ENCODE results near the gene TEAD3. TPM values are rescaled to one million over a fixed set of nuclear protein-coding genes. Genes with fewer than 3 reads are reported as not detected.

The TEAD3 gene
- total RNA-seq, 1 experiment from 2014 or later, result 27.0 TPM

GRCh38 chr6:35425284-35425683, 71.6 kb downstream of the TEAD3 start:
- no peak overlapping the region for H2BK12ac ChIP-seq (ENCODE audit: insufficient read length, low read depth, low read length)
- H3K27ac ChIP-seq (ENCODE audit: insufficient read length, low read depth, low read length), result no peak overlapping the region
- no peak overlapping the region for H2BK20ac ChIP-seq (ENCODE audit: low read depth, low read length, poor library complexity, severe bottlenecking)
- H3K9me3 ChIP-seq (ENCODE audit: control insufficient read depth, low read depth, low read length), result peaks cover 5% of the 10 kb centered on the region
- no peak overlapping the region for H3K14ac ChIP-seq (ENCODE audit: insufficient read depth, low read length)
- no peak overlapping the region for H3K4me3 Mint-ChIP-seq
- H2AK5ac ChIP-seq (ENCODE audit: insufficient read length, low read length), result no peak overlapping the region
- no peak overlapping the region for H2BK120ac ChIP-seq (ENCODE audit: low read depth, low read length, poor library complexity, severe bottlenecking)
- H4K20me1 ChIP-seq (ENCODE audit: control insufficient read depth, insufficient read depth, insufficient read length), result no peaks in the 10 kb centered on the region
- H4K8ac ChIP-seq (replicated peaks; ENCODE audit: insufficient read length, low read depth, low read length), result no peak overlapping the region
- TF ChIP-seq, protein P1, sequence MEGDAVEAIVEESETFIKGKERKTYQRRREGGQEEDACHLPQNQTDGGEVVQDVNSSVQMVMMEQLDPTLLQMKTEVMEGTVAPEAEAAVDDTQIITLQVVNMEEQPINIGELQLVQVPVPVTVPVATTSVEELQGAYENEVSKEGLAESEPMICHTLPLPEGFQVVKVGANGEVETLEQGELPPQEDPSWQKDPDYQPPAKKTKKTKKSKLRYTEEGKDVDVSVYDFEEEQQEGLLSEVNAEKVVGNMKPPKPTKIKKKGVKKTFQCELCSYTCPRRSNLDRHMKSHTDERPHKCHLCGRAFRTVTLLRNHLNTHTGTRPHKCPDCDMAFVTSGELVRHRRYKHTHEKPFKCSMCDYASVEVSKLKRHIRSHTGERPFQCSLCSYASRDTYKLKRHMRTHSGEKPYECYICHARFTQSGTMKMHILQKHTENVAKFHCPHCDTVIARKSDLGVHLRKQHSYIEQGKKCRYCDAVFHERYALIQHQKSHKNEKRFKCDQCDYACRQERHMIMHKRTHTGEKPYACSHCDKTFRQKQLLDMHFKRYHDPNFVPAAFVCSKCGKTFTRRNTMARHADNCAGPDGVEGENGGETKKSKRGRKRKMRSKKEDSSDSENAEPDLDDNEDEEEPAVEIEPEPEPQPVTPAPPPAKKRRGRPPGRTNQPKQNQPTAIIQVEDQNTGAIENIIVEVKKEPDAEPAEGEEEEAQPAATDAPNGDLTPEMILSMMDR (conservative IDR thresholded peaks at IDR 0.05), result no peak
- H3K36me3 Mint-ChIP-seq (ENCODE audit: insufficient read depth in 1 of 3, low read depth in 3 of 3), result peaks cover 22 to 29% (median 24%) of the 10 kb centered on the region in 3 experiments; a peak in 6 of 7 replicates
- H3K79me1 ChIP-seq (ENCODE audit: insufficient read depth, low read depth, low read length, poor library complexity, severe bottlenecking), result no peaks in the 10 kb centered on the region
- H3K79me2 ChIP-seq (ENCODE audit: insufficient read depth, low read length), result no peaks in the 10 kb centered on the region
- H4K91ac ChIP-seq (ENCODE audit: insufficient read length, low read depth, low read length), result no peak overlapping the region
- H3K27me3 Mint-ChIP-seq (ENCODE audit: low read depth), result no peaks in the 10 kb centered on the region; the same call in 1 of the 2 replicates
- no peak overlapping the region for H3K56ac ChIP-seq (ENCODE audit: insufficient read length, low read depth, low read length)
- H2BK5ac ChIP-seq (ENCODE audit: insufficient read length, low read length), result no peak overlapping the region
- no peak overlapping the region for H3K23ac ChIP-seq (ENCODE audit: insufficient read length, low read depth, low read length)
- no peak overlapping the region for H3K9ac ChIP-seq (ENCODE audit: extremely low read depth, insufficient read length, low read length)
- H4K5ac ChIP-seq (ENCODE audit: insufficient read length, low read depth, low read length), result no peak overlapping the region
- no peak overlapping the region for H3K4me2 ChIP-seq (ENCODE audit: insufficient read depth, insufficient read length, low read length)
- no peak overlapping the region for H2AFZ ChIP-seq (ENCODE audit: low read length)
- H3K9me3 Mint-ChIP-seq, result peaks cover 8 to 11% of the 10 kb centered on the region in 2 experiments; a peak in 4 of 5 replicates
- H3K4me1 ChIP-seq (ENCODE audit: insufficient read depth, low read length), result peaks cover 8% of the 10 kb centered on the region; the same call in 1 of the 2 replicates
- DNase-seq, result no peak
- H3K18ac ChIP-seq (ENCODE audit: insufficient read length, low read depth, low read length), result no peak overlapping the region
- H2BK15ac ChIP-seq (ENCODE audit: low read depth, low read length), result no peak overlapping the region
- H3T11ph ChIP-seq (ENCODE audit: low read length), result no peak overlapping the region
- peaks cover 21 to 41% of the 10 kb centered on the region in 2 experiments for H3K4me1 Mint-ChIP-seq
- H3K4ac ChIP-seq (ENCODE audit: low read depth, low read length), result no peak overlapping the region
- no CpG with 5 or more reads among the region's 3 CpGs for WGBS (ENCODE audit: extremely low coverage, insufficient read length, low lambda C conversion rate)
- H3K23me2 ChIP-seq (ENCODE audit: insufficient read length, low read depth, low read length, poor library complexity, severe bottlenecking), result no peaks in the 10 kb centered on the region
- no peaks in the 10 kb centered on the region for H3K27me3 ChIP-seq (ENCODE audit: insufficient read depth, low read length)
- peak overlapping the region in 2 of 3 experiments; percentile 32 to 77; a peak in 2 of 7 replicates for H3K27ac Mint-ChIP-seq

Small RNA genes lying within 50 kb of the gene (microRNA-seq; reads per million reads assigned to microRNA genes)
- gene MIR7111 (ENCODE audit: borderline microRNAs expressed), result not detected

Other genes starting within 250 kb of the TEAD3 start
- 21.1 and 22.8 TPM in 2 replicates for gene ZNF76, start 237.3 kb downstream of the TEAD3 start, total RNA-seq (2021)
- 5.4 and 5.6 TPM in 2 replicates for gene DEF6, start 199.3 kb downstream of the TEAD3 start, total RNA-seq (2021)
- gene PPARD, start 154.5 kb downstream of the TEAD3 start, total RNA-seq (2021), result 11.7 and 13.9 TPM in 2 replicates
- 8.4 and 10.9 TPM in 2 replicates for gene FANCE, start 44.7 kb downstream of the TEAD3 start, total RNA-seq (2021)
- 1,826 and 1,830 TPM in 2 replicates for gene RPL10A, start 28.7 kb downstream of the TEAD3 start, total RNA-seq (2021)
- 0.29 TPM in 1 of 2 replicates, not detected in the other for gene TULP1, start 15.8 kb upstream of the TEAD3 start, total RNA-seq (2021)
- 32.9 and 33.9 TPM in 2 replicates for gene FKBP5, start 191.8 kb upstream of the TEAD3 start, total RNA-seq (2021)
- 1.5 and 1.7 TPM in 2 replicates for gene ARMC12, start 240.0 kb upstream of the TEAD3 start, total RNA-seq (2021)